ENCODE results near the gene ZNF226. TPM values are rescaled to one million over a fixed set of nuclear protein-coding genes. Genes with fewer than 3 reads are reported as not detected.

ZNF226 gene
- total RNA-seq, 1 experiment from 2014 or later = 15.3 TPM

GRCh38 chr19:44182145-44182544, 17.2 kb downstream of the ZNF226 start:
- H3K23me2 ChIP-seq (ENCODE audit: insufficient read length, low read depth, low read length, poor library complexity, severe bottlenecking) = no peaks in the 10 kb centered on the region

More at GRCh38 chr19:44182145-44182544, 17.2 kb downstream of the ZNF226 start:
- Histone ChIP-seq H3K4me1 (ENCODE audit: insufficient read depth, low read length) (no peaks in the 10 kb centered on the region), H2BK15ac (ENCODE audit: low read depth, low read length) (no peak overlapping the region), H3K4ac (ENCODE audit: low read depth, low read length) (no peak overlapping the region), H3K9ac (ENCODE audit: extremely low read depth, insufficient read length, low read length) (no peak overlapping the region), H3K79me2 (ENCODE audit: insufficient read depth, low read length) (no peaks in the 10 kb centered on the region), H3K14ac (ENCODE audit: insufficient read depth, low read length) (no peak overlapping the region), H2BK20ac (ENCODE audit: low read depth, low read length, poor library complexity, severe bottlenecking) (no peak overlapping the region), H3K27me3 (ENCODE audit: insufficient read depth, low read length) (no peaks in the 10 kb centered on the region), H3K18ac (ENCODE audit: insufficient read length, low read depth, low read length) (no peak overlapping the region), H2AFZ (ENCODE audit: low read length) (no peak overlapping the region), H3K23ac (ENCODE audit: insufficient read length, low read depth, low read length) (no peak overlapping the region), H4K20me1 (ENCODE audit: control insufficient read depth, insufficient read depth, insufficient read length) (no peaks in the 10 kb centered on the region), H4K91ac (ENCODE audit: insufficient read length, low read depth, low read length) (no peak overlapping the region), H2BK12ac (ENCODE audit: insufficient read length, low read depth, low read length) (no peak overlapping the region), H3K79me1 (ENCODE audit: insufficient read depth, low read depth, low read length, poor library complexity, severe bottlenecking) (no peaks in the 10 kb centered on the region), H4K8ac (replicated peaks; ENCODE audit: insufficient read length, low read depth, low read length) (no peak overlapping the region), H3K27ac (ENCODE audit: insufficient read length, low read depth, low read length) (no peak overlapping the region), H2BK120ac (ENCODE audit: low read depth, low read length, poor library complexity, severe bottlenecking) (no peak overlapping the region), H4K5ac (ENCODE audit: insufficient read length, low read depth, low read length) (no peak overlapping the region), H3K9me3 (ENCODE audit: control insufficient read depth, low read depth, low read length) (peaks cover 9% of the 10 kb centered on the region), H3T11ph (ENCODE audit: low read length) (no peak overlapping the region), H2BK5ac (ENCODE audit: insufficient read length, low read length) (no peak overlapping the region), H2AK5ac (ENCODE audit: insufficient read length, low read length) (no peak overlapping the region), H3K56ac (ENCODE audit: insufficient read length, low read depth, low read length) (no peak overlapping the region), H3K4me2 (ENCODE audit: insufficient read depth, insufficient read length, low read length) (no peak overlapping the region)
- Mint-ChIP-seq H3K4me3 (no peak overlapping the region), H3K27ac (no peak overlapping the region), H3K4me1 (no peaks in the 10 kb centered on the region), H3K27me3 (ENCODE audit: low read depth) (peaks cover 7% of the 10 kb centered on the region), H3K36me3 (ENCODE audit: insufficient read depth in 1 of 3, low read depth in 3 of 3) (peaks cover 13 to 16% (median 14%) of the 10 kb centered on the region in 3 experiments), H3K9me3 (peaks cover 48 to 62% of the 10 kb centered on the region in 2 experiments)
- DNase-seq = no peak
- TF ChIP-seq CTCF (conservative IDR thresholded peaks at IDR 0.05) = no peak
- no CpG with 5 or more reads among the region's 10 CpGs for WGBS (ENCODE audit: extremely low coverage, insufficient read length, low lambda C conversion rate)

Measured in H9 (cell line).